Progenitor cell of endocrine pancreas (in vitro differentiated cells): ENCODE results near the gene POLL. TPM values are rescaled to one million over a fixed set of nuclear protein-coding genes. Genes with fewer than 3 reads are reported as not detected.
A peak's percentile ranks its signal among the peaks of the same experiment; 100 is the strongest.

ENCODE experiments used
- DNase-seq: peaks from one replicate; pipeline ENCODE4 v3.0.0; 2021; ENCODE audit warnings: low spot score; ENCODE audit not compliant: unreplicated experiment
- H3K27ac Mint-ChIP-seq: 2 replicates; pipeline ENCODE4 v1.8.0; 2021; ENCODE audit warnings: mild to moderate bottlenecking, moderate library complexity, mixed read lengths
- H3K27me3 Mint-ChIP-seq: 2 replicates; pipeline ENCODE4 v1.8.0; 2021; ENCODE audit warnings: mixed read lengths
- H3K36me3 Mint-ChIP-seq: 2 replicates; pipeline ENCODE4 v1.8.0; 2022; ENCODE audit warnings: mixed read lengths; ENCODE audit not compliant: insufficient read depth
- H3K4me1 Mint-ChIP-seq: 2 replicates; pipeline ENCODE4 v1.8.0; 2021; ENCODE audit warnings: low read depth, mixed read lengths
- H3K4me3 Mint-ChIP-seq: 2 replicates; pipeline ENCODE4 v1.8.0; 2021; ENCODE audit warnings: low read depth, mild to moderate bottlenecking, moderate library complexity, mixed read lengths
- H3K9me3 Mint-ChIP-seq: 2 replicates; pipeline ENCODE4 v1.8.0; 2021; ENCODE audit warnings: low read depth, mixed read lengths
- CTCF ChIP-seq: fragments of 200-600 bp; sonication (generic); IDR thresholded peaks from one replicate; pipeline ENCODE4 v1.5.0; 2021; ENCODE audit warnings: antibody characterized with exemption, mild to moderate bottlenecking; ENCODE audit not compliant: unreplicated experiment
- total RNA-seq: library from RNA; stranded (reverse); gene quantifications from 2 replicates; pipeline ENCODE4 v1.2.1, GENCODE V29; 2021

Gene POLL
- total RNA-seq, 1 donor from 2014 or later, result 55.9 TPM

- Mint-ChIP-seq H3K4me1 (no peaks in the 10 kb centered on the region), H3K27ac (no peak overlapping the region), H3K9me3 (no peaks in the 10 kb centered on the region), H3K27me3 (no peaks in the 10 kb centered on the region), H3K36me3 (peaks cover 5% of the 10 kb centered on the region), H3K4me3 (no peak overlapping the region)
- no peak for TF ChIP-seq CTCF
- no peak for DNase-seq
Measured at GRCh38 chr10:101579516-101579870, 8.6 kb downstream of the POLL start.

GRCh38 chr10:101578803-101579515, 9.1 kb downstream of the POLL start:
- no peaks in the 10 kb centered on the region for H3K27me3 Mint-ChIP-seq
- no peak overlapping the region for H3K27ac Mint-ChIP-seq
- H3K9me3 Mint-ChIP-seq, result no peaks in the 10 kb centered on the region
- peaks cover 3% of the 10 kb centered on the region for H3K36me3 Mint-ChIP-seq
- TF ChIP-seq CTCF, result no peak
- H3K4me1 Mint-ChIP-seq, result no peaks in the 10 kb centered on the region
- no peak for DNase-seq
- H3K4me3 Mint-ChIP-seq, result no peak overlapping the region

- Mint-ChIP-seq H3K27ac (peak overlapping the region; percentile 3), H3K27me3 (no peaks in the 10 kb centered on the region), H3K4me3 (no peak overlapping the region), H3K36me3 (peaks cover 3% of the 10 kb centered on the region), H3K9me3 (no peaks in the 10 kb centered on the region), H3K4me1 (no peaks in the 10 kb centered on the region)
- DNase-seq, result no peak
- TF ChIP-seq CTCF, result no peak
Measured at GRCh38 chr10:101578192-101578591, 9.9 kb downstream of the POLL start.

GRCh38 chr10:101577121-101577871, 10.8 kb downstream of the POLL start:
- Mint-ChIP-seq H3K27me3 (peaks cover 8% of the 10 kb centered on the region), H3K36me3 (peaks cover 3% of the 10 kb centered on the region), H3K4me1 (no peaks in the 10 kb centered on the region), H3K9me3 (peaks cover 3% of the 10 kb centered on the region), H3K4me3 (no peak overlapping the region), H3K27ac (no peak overlapping the region)
- no peak for DNase-seq
- TF ChIP-seq CTCF, result no peak

GRCh38 chr10:101576211-101576863, 11.7 kb downstream of the POLL start:
- no peaks in the 10 kb centered on the region for H3K4me1 Mint-ChIP-seq
- peaks cover 3% of the 10 kb centered on the region for H3K9me3 Mint-ChIP-seq
- peaks cover 3% of the 10 kb centered on the region for H3K36me3 Mint-ChIP-seq
- no peak for TF ChIP-seq CTCF
- DNase-seq, result no peak
- no peak overlapping the region for H3K27ac Mint-ChIP-seq
- H3K27me3 Mint-ChIP-seq, result peaks cover 17% of the 10 kb centered on the region
- H3K4me3 Mint-ChIP-seq, result no peak overlapping the region
